GM12865 (cell line): ENCODE results near the gene ZNF266.

ENCODE experiments used
- DNase-seq: peaks from one replicate; pipeline ENCODE4 v3.0.0; 2010; ENCODE audit warnings: low read depth
- H3K4me3 ChIP-seq: 2 replicates; pipeline ENCODE4 v1.5.1; 2011; ENCODE audit warnings: mild to moderate bottlenecking, low read depth, low read length, control low read depth
- TF ChIP-seq, protein P1 (sequence below): IDR thresholded peaks from 2 replicates; pipeline ENCODE4 v1.5.1; 2011; ENCODE audit warnings: low read length, control low read depth, low read depth, inconsistent platforms; ENCODE audit not compliant: insufficient read depth; ENCODE audit errors: missing control alignments

Gene ZNF266

DNA sequence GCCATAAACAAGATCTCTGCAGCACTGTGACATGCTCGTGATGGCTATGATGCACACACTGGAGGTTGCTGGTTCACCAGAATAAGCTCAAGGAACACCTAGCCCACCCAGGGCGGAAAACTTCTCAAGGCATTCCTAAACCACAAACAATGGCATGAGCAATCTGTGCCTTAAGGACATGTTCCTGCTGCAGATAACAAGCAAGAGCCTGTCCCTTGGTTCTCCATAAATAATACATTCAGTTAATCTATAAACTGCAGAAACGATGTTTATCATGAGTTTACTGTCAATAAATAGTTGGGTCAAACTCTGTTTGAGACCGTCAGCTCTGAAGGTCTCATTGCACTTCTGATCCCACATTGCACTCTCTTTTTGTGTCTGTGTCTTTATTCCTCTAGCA is 18.6 kb upstream of the ZNF266 start:
- TF ChIP-seq, protein P1, sequence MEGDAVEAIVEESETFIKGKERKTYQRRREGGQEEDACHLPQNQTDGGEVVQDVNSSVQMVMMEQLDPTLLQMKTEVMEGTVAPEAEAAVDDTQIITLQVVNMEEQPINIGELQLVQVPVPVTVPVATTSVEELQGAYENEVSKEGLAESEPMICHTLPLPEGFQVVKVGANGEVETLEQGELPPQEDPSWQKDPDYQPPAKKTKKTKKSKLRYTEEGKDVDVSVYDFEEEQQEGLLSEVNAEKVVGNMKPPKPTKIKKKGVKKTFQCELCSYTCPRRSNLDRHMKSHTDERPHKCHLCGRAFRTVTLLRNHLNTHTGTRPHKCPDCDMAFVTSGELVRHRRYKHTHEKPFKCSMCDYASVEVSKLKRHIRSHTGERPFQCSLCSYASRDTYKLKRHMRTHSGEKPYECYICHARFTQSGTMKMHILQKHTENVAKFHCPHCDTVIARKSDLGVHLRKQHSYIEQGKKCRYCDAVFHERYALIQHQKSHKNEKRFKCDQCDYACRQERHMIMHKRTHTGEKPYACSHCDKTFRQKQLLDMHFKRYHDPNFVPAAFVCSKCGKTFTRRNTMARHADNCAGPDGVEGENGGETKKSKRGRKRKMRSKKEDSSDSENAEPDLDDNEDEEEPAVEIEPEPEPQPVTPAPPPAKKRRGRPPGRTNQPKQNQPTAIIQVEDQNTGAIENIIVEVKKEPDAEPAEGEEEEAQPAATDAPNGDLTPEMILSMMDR = no peak
- H3K4me3 ChIP-seq = no peak overlapping the region
- no peak for DNase-seq

DNA sequence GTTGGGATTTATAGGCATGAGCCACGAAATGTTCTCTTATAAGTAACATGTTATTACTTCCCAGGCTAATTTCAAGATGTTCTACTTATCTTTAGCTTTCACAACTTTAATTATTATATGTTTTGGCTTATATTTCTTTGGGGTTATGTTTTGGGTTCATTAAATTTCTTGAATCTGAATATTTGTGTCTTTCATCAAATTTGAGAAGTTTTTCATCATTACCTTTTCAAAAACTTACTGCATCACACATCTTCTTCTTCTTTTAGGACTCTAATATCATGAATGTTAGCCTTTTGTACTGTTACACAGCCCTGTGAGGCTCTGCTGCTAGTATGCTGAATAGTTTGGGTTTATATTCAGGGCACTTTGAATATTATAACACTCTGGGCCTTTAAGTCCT is 9.7 kb upstream of the ZNF266 start:
- TF ChIP-seq, protein P1 = no peak
- H3K4me3 ChIP-seq = no peak overlapping the region
- no peak for DNase-seq

DNA sequence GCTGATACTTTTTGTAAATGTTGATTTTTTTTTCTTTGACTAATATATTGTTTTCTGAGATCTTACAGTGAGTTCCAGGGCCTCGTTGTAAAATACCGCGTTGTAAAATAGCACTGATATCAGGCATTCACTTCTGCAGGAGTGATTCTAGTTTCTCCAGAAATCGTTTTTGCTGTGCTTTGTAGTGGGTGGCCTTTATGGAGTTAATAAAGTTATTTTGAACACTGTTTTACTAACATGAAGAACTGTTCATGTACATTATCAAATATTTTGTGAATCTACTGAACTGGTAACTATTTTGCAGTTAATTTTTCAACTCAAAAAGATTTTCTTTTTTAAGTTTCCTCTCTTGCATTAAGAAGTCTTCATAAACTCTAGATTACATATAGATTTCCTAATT is 985 bp upstream of the ZNF266 start:
- TF ChIP-seq, protein P1 = no peak
- DNase-seq = no peak
- H3K4me3 ChIP-seq = peak overlapping the region; percentile 83

DNA sequence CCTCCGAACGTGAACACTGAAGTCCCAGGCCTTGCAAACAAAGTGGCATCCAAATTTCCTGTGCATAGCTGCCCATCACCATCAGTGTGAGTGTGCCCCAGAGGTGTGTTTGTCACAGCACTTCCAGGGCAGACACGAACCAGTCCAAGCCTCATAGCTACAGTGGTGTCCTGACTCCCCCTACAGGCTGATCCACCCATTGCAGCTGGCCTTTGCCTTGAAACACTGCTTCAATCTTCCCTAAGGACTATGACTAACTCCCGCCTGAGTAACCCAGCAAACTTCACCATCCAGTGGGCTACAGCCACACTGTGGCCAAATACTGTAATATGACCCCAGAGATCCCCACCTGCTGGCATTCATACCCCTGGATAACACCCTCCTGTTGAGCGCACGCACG is 3.9 kb downstream of the ZNF266 start:
- no peak for DNase-seq
- TF ChIP-seq, protein P1 = peak; percentile 25
- no peak overlapping the region for H3K4me3 ChIP-seq

DNA sequence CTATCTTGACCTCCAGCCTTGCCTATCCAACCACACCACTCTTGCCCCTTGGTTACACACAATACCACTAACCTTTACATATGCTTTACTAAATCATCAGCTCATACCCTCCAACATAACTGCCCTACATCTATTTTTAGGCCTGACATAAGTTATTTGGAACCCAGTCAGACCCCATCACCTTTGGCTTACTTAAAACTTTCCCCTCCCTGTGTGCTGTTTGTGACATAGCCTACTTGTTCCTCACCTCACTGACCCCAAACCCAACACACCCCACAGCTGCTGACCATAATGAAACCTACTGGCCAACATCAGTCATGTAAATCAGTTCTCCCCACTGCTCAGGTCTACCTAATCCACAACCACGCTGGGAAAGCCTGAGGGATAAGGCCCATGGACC is 4.9 kb downstream of the ZNF266 start:
- no peak for DNase-seq
- no peak overlapping the region for H3K4me3 ChIP-seq
- TF ChIP-seq, protein P1 = no peak

DNA sequence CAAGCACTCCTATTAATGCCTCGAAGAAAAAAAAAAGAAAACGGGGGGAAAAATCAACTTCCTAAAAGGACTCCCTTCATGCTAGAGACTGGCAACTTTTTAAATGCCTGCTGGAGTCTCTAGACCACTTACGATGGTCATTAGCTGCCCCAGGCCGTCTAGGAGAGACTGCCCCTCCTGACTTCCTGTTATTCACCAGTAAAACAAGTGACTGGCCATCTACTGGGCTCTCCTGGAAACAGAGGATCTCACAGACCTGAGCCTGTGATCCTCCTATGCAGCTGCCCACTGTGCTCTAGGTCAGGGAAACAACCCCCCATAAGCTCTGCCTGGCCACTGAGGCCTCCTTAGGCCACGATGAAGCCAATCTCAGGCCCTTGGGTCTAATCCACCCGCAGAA is 7.4 kb downstream of the ZNF266 start:
- TF ChIP-seq, protein P1 = no peak
- no peak for DNase-seq
- H3K4me3 ChIP-seq = no peak overlapping the region

DNA sequence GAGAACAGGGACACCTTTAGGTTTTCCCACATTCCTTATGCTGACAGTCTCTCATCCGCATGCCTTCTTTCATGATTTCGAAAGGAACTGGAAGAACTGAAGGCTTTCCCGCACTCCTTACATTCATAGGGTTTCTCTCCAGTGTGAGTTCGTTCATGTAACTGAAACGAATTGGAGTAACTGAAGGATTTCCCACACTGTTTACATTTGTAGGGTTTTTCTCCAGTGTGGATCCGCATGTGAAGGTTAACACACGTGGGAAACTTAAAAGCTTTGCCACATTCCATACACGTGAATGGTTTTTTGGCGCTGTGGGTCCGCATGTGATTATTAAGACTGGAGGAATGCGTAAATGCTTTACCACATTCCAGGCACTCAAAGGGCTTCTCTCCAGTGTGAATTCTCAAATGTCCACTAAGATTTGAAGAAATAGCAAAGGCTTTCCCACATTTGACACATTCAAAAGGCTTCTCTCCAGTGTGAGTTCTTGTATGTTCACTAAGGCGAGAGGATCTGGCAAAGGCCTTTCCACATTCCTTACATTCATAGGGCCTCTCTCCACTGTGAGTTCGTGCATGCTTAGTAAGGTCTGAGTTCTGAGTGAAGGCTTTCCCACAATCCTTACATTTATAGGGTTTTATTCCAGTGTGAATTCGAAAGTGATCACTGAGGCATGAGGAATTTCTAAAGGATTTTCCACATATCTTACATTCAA is 22.0 kb downstream of the ZNF266 start:
- no peak for DNase-seq
- TF ChIP-seq, protein P1 = no peak

More for the DNA sequence above, 22.0 kb downstream of the ZNF266 start:
- no peak overlapping the region for H3K4me3 ChIP-seq
